ENCODE measurements around the gene KIAA1586.
"Not testable (repeated sequence)": the region's sequence is repeated elsewhere in the genome, so short reads cannot be mapped to it uniquely, and the experiment has no call there.

DNA sequence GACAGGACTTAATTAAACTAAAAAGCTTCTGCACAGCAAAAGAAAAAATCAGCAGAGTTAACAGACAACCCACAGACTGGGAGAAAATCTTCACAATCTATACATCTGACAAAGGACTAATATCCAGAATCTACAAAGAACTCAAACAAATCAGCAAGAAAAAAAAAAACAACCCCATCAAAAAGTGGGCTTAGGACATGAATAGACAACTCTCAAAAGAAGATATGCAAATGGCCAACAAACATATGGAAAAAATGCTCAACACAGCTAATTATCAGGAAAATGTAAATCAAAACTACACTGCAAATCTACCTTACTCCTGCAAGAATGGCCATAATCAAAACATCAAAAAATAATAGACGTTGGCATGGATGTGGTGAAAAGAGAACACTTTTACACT is 2.4 kb upstream of the KIAA1586 start:
- TF ChIP-seq POLR2AphosphoS5 (IDR thresholded peaks at IDR 0.05; ENCODE audit: borderline replicate concordance, low read depth, low read length); EZH2 (IDR thresholded peaks at IDR 0.05): not testable (repeated sequence)

Measured in SK-N-MC (cell line).